MM.1S (cell line): Measurements from ENCODE around the gene BICC1.

Experiments used
- CTCF ChIP-seq: fragments of 300-600 bp; sonication (generic); IDR thresholded peaks from 2 replicates; pipeline ENCODE4 v1.5.1; 2016; ENCODE audit warnings: antibody characterized with exemption, low read length, mixed read lengths
- EZH2 ChIP-seq: fragments of 300-600 bp; sonication (generic); optimal IDR thresholded peaks from 2 replicates; pipeline ENCODE3; 2017; ENCODE audit warnings: low read depth, mild to moderate bottlenecking, antibody characterized with exemption, low read length, mixed read lengths

DNA sequence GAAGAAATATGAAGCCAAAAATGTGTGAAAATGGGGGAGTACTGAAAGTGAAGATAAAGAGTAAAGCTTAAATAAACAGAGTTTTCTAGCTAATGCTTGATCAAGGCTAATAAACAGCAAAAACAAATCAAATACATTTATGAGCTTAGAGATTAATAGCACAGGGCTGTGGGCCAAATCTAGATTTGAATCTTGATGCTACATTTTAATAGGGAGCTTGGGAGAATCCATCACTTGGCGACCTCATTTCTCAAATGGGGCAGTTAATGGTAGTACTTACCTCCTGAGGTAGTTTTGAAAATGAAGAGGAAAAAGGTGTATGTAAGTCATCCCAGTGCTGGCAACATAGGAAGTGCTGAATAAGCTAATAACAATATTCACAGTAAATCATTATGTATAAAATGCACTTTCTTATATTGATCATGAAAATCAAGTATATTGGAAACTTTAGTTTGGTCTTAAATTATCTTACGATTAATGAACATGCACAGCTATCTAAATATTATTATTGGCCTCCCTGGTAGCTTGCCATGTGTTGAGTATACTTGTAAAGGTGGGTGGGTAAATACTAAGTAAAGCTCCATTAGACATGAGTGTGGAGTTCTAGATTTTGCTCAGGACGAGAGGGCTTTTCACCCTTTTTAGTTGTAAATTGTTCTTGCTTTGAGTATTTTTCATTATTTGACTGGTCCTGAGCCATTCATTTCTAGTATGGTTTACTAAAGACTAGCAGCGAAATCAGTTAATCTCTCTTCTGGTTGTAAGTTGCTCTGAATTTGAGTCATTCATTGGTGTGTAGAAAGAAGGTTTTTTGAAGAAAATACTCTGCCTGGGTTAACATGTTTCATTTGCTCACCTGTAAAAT lies 5.1 kb downstream of the BICC1 start:
- TF ChIP-seq CTCF (no peak), EZH2 (no peak)
